IMR-90 (cell line): ENCODE measurements around the gene MAGI2. TPM values are rescaled to one million over a fixed set of nuclear protein-coding genes. Genes with fewer than 3 reads are reported as not detected.
A peak's percentile ranks its signal among the peaks of the same experiment; 100 is the strongest.

ENCODE experiments used
- ATAC-seq: fragments of 200-7000 bp; cut with Tn5 transposase; 2 replicates; pipeline ENCODE4 v1.9.1; 2020; ENCODE audit warnings: low read depth, mild to moderate bottlenecking, moderate library complexity
- BruUV-seq: library from RNA; stranded (reverse); fragments of 400-500 nt; replicated peaks from 2 replicates; lab custom pipeline; 2021; lab: Mats Ljungman, UMichigan
- CTCF ChIA-PET: fragments of 300-600 bp; formaldehyde crosslinking; extraction: SDS; loops from one replicate; lab custom pipeline; 2021; ENCODE audit warnings: antibody characterized with exemption; lab: Yijun Ruan, JAX
- POLR2A ChIA-PET: fragments of 300-600 bp; sonication (Branson Sonifier 250); formaldehyde crosslinking; loops from one replicate; lab custom pipeline; 2022; ENCODE audit warnings: antibody characterized with exemption; ENCODE audit not compliant: unreplicated experiment; lab: Charles Lee
- DNase-seq: peaks from one replicate; pipeline ENCODE4 v3.0.0; 2013
- H2AFZ ChIP-seq: replicated peaks from 2 replicates; pipeline ENCODE3; 2013; ENCODE audit warnings: low read length, mild to moderate bottlenecking; ENCODE audit not compliant: poor library complexity
- H2AK5ac ChIP-seq: 2 replicates; pipeline ENCODE4 v1.6.1; 2013; ENCODE audit warnings: low read depth, low read length, inconsistent platforms
- H2AK9ac ChIP-seq: replicated peaks from 2 replicates; pipeline ENCODE3; 2013; ENCODE audit warnings: mild to moderate bottlenecking, low read depth, low read length, moderate library complexity; ENCODE audit not compliant: poor library complexity
- H2BK120ac ChIP-seq: 2 replicates; pipeline ENCODE4 v1.6.1; 2013; ENCODE audit warnings: low read depth, low read length, inconsistent platforms
- H2BK15ac ChIP-seq: 3 replicates; pipeline ENCODE4 v1.6.1; 2013; ENCODE audit warnings: low read depth, low read length, inconsistent platforms
- H2BK20ac ChIP-seq: 2 replicates; pipeline ENCODE4 v1.6.1; 2013; ENCODE audit warnings: low read depth, mild to moderate bottlenecking, inconsistent platforms, low read length, moderate library complexity
- H2BK5ac ChIP-seq: 2 replicates; pipeline ENCODE4 v1.6.1; 2013; ENCODE audit warnings: mild to moderate bottlenecking, low read depth, low read length, inconsistent platforms; ENCODE audit not compliant: poor library complexity, severe bottlenecking
- H3K14ac ChIP-seq: replicated peaks from 2 replicates; pipeline ENCODE4 v1.6.1; 2013; ENCODE audit warnings: low read depth, low read length, inconsistent platforms
- H3K18ac ChIP-seq: 2 replicates; pipeline ENCODE4 v1.6.1; 2013; ENCODE audit warnings: low read depth, low read length, control low read depth
- H3K23ac ChIP-seq: 2 replicates; pipeline ENCODE4 v1.6.1; 2013; ENCODE audit warnings: low read depth, low read length, inconsistent platforms
- H3K27ac ChIP-seq: 2 replicates; pipeline ENCODE4 v1.5.1; 2013; ENCODE audit warnings: mild to moderate bottlenecking, control low read depth, low read length; ENCODE audit not compliant: insufficient read depth
- H3K27me3 ChIP-seq: 2 replicates; pipeline ENCODE4 v1.6.1; 2013; ENCODE audit warnings: low read length; ENCODE audit not compliant: control insufficient read depth, insufficient read depth
- H3K36me3 ChIP-seq: 2 replicates; pipeline ENCODE4 v1.6.1; 2013; ENCODE audit warnings: low read length, mixed read lengths; ENCODE audit not compliant: control insufficient read depth, insufficient read depth
- H3K4ac ChIP-seq: 2 replicates; pipeline ENCODE4 v1.6.1; 2013; ENCODE audit warnings: low read depth, low read length, inconsistent platforms
- H3K4me1 ChIP-seq: 2 replicates; pipeline ENCODE4 v1.6.1; 2013; ENCODE audit warnings: low read length, mixed read lengths; ENCODE audit not compliant: control insufficient read depth, insufficient read depth
- H3K4me2 ChIP-seq: 2 replicates; pipeline ENCODE4 v1.6.1; 2013; ENCODE audit warnings: low read depth, mild to moderate bottlenecking, control low read depth, low read length, moderate library complexity
- H3K4me3 ChIP-seq: 2 replicates; pipeline ENCODE4 v1.5.1; 2013; ENCODE audit warnings: low read depth, mild to moderate bottlenecking, control low read depth, low read length, moderate library complexity; ENCODE audit not compliant: insufficient read depth
- H3K56ac ChIP-seq: 2 replicates; pipeline ENCODE4 v1.6.1; 2013; ENCODE audit warnings: low read length, inconsistent platforms; ENCODE audit not compliant: insufficient read depth; ENCODE audit errors: extremely low read depth
- H3K79me1 ChIP-seq, 2 experiments: 2 replicates each; pipeline ENCODE4 v1.6.1; 2013; ENCODE audit warnings: low read length in 2 of 2, inconsistent platforms in 1 of 2, low read depth in 1 of 2
- H3K9ac ChIP-seq: 2 replicates; pipeline ENCODE4 v1.6.1; 2013; ENCODE audit warnings: low read depth, low read length, control low read depth
- H3K9me1 ChIP-seq: 2 replicates; pipeline ENCODE4 v1.6.1; 2013; ENCODE audit warnings: low read length, inconsistent platforms; ENCODE audit not compliant: insufficient read depth
- H3K9me3 ChIP-seq: 2 replicates; pipeline ENCODE4 v1.6.1; 2013; ENCODE audit warnings: low read length; ENCODE audit not compliant: control insufficient read depth, insufficient read depth
- H4K20me1 ChIP-seq: 2 replicates; pipeline ENCODE4 v1.6.1; 2013; ENCODE audit warnings: low read length, inconsistent platforms; ENCODE audit not compliant: insufficient read depth
- H4K5ac ChIP-seq: 2 replicates; pipeline ENCODE4 v1.6.1; 2013; ENCODE audit warnings: mild to moderate bottlenecking, low read depth, low read length, control low read depth
- H4K8ac ChIP-seq, 2 experiments: 2 replicates each; pipeline ENCODE4 v1.6.1; 2013; ENCODE audit warnings: low read depth in 2 of 2, low read length in 2 of 2, control low read depth in 1 of 2, inconsistent platforms in 1 of 2
- H4K91ac ChIP-seq: 2 replicates; pipeline ENCODE4 v1.6.1; 2013; ENCODE audit warnings: low read depth, low read length, inconsistent platforms; ENCODE audit not compliant: insufficient read depth
- BHLHE40 ChIP-seq: fragments of 150-350 bp; IDR thresholded peaks from 2 replicates; pipeline ENCODE4 v1.6.1; 2016; ENCODE audit warnings: mild to moderate bottlenecking, low read depth, low read length
- CEBPB ChIP-seq: IDR thresholded peaks from 2 replicates; pipeline ENCODE4 v1.6.1; 2012; ENCODE audit warnings: low read depth, low read length, improper control_type of control experiment
- CTCF ChIP-seq: conservative IDR thresholded peaks from 2 replicates; pipeline ENCODE4 v1.5.1; 2012; ENCODE audit warnings: mild to moderate bottlenecking, low read depth, low read length, improper control_type of control experiment
- FOS ChIP-seq: fragments of 150-350 bp; IDR thresholded peaks from 2 replicates; pipeline ENCODE4 v1.6.1; 2016; ENCODE audit warnings: low read depth, low read length
- RCOR1 ChIP-seq: IDR thresholded peaks from 2 replicates; pipeline ENCODE4 v1.6.1; 2012; ENCODE audit warnings: mild to moderate bottlenecking, low read length, improper control_type of control experiment; ENCODE audit not compliant: insufficient replicate concordance
- RFX5 ChIP-seq: IDR thresholded peaks from 2 replicates; pipeline ENCODE4 v1.8.0; 2012; ENCODE audit warnings: low read depth, mild to moderate bottlenecking, low read length, moderate library complexity
- dilution Hi-C: fragments of 300-500 bp; cut with HindIII; formaldehyde crosslinking; loops from one replicate; pipeline ENCODE4 v1.14.3; 2018; ENCODE audit warnings: low sequenced_read_pairs; ENCODE audit not compliant: unreplicated experiment
- in situ Hi-C: fragments of 300-500 bp; cut with MboI; formaldehyde crosslinking; loops from 3 replicates; pipeline ENCODE4 v1.14.3; 2019; ENCODE audit warnings: low sequenced_read_pairs, inconsistent platforms, mixed read lengths
- intact Hi-C: fragments of 100-400 bp; cut with micrococcal nuclease; formaldehyde crosslinking; loops from 2 replicates; pipeline ENCODE4 v1.10.0; 2022
- polyA plus RNA-seq, 3 experiments: library from polyadenylated mRNA; depleted of rRNA; stranded (reverse); fragments of >200 nt; gene quantifications; 2 replicates each; pipeline ENCODE4 v1.2.3, GENCODE V29; 2012; ENCODE audit warnings: low replicate concordance in 1 of 3
- total RNA-seq: library from RNA; depleted of rRNA; stranded (reverse); fragments of >200 nt; gene quantifications from 2 replicates; pipeline ENCODE4 v1.2.3, GENCODE V29; 2012

MAGI2 gene
- total and polyA plus RNA-seq, 2 of the 4 experiments (the other 2 are of a cell fraction), result 2.5 to 17.9 TPM

- BruUV-seq, result no TSS peak
- H3K4me2 ChIP-seq, result peak overlapping the region; percentile 37; the same call in 1 of the 2 replicates
- no peak overlapping the region for H3K27ac ChIP-seq
- H3K4ac ChIP-seq, result no peak overlapping the region; the same call in 1 of the 2 replicates
- no peak overlapping the region for H3K14ac ChIP-seq
- H3K9me3 ChIP-seq, result no peaks in the 10 kb centered on the region
- peaks cover 2% of the 10 kb centered on the region; the same call in 1 of the 2 replicates for H3K4me1 ChIP-seq
- no peak overlapping the region for H2BK120ac ChIP-seq
- intact Hi-C loops (loop anchor here (1.0 to 10.0 kb wide), 3 partner anchors 52 to 226 kb away; no protein-coding TSS in a partner anchor), in situ Hi-C loops (no loop called here), dilution Hi-C loops (no loop called here)
- H2AFZ ChIP-seq, result no peak overlapping the region
- no peak overlapping the region for H3K23ac ChIP-seq
- peak overlapping the region; percentile 71 for H2BK5ac ChIP-seq
- H3K79me1 ChIP-seq, result peaks cover 0 to 9% of the 10 kb centered on the region in 2 experiments; a peak in 2 of 4 replicates
- no peak overlapping the region for H4K91ac ChIP-seq
- TF ChIP-seq FOS (peak; percentile 97), CTCF (no peak), BHLHE40 (peak; percentile 44; the same call in 1 of the 2 replicates), RFX5 (no peak), CEBPB (peak; percentile 78), RCOR1 (no peak)
- ChIA-PET POLR2A (interaction anchor here (0.5 kb wide), 1 partner anchor 9 kb away, joined by 3 read pairs; no protein-coding TSS in a partner anchor), CTCF (interaction anchor here (0.9 kb wide), 1 partner anchor 9 kb away, joined by 3 read pairs; no protein-coding TSS in a partner anchor)
- H4K5ac ChIP-seq, result no peak overlapping the region
- H3K27me3 ChIP-seq, result no peaks in the 10 kb centered on the region
- no peak overlapping the region for H3K18ac ChIP-seq
- no peak overlapping the region for H4K8ac ChIP-seq
- 0 out of 2 replicates have a peak overlapping the region, but pooled peaks have one; percentile 33 for H2BK20ac ChIP-seq
- H4K20me1 ChIP-seq, result no peaks in the 10 kb centered on the region
- DNase-seq, result peak; percentile 99
- H2AK9ac ChIP-seq, result no peak overlapping the region
- peak; percentile 95 for ATAC-seq
- no peak overlapping the region for H3K4me3 ChIP-seq
- no peaks in the 10 kb centered on the region for H3K9me1 ChIP-seq
- no peak overlapping the region for H2BK15ac ChIP-seq
- H3K36me3 ChIP-seq, result no peaks in the 10 kb centered on the region
- no peak overlapping the region for H3K56ac ChIP-seq
- H2AK5ac ChIP-seq, result no peak overlapping the region
- no peak overlapping the region for H3K9ac ChIP-seq
Measured at GRCh38 chr7:78702770-78703169, 750.7 kb downstream of the MAGI2 start.
